PC-3 (cell line): ENCODE results near the gene ZNF516. TPM values are rescaled to one million over a fixed set of nuclear protein-coding genes. Genes with fewer than 3 reads are reported as not detected.

Source experiments
- ATAC-seq: fragments of 200-7000 bp; cut with Tn5 transposase; 2 replicates; pipeline ENCODE4 v1.9.1; 2020; ENCODE audit warnings: mild to moderate bottlenecking, moderate library complexity
- BruUV-seq: library from RNA; stranded (reverse); fragments of 400-500 nt; replicated peaks from 2 replicates; lab custom pipeline; 2021; lab: Mats Ljungman, UMichigan
- CTCF ChIA-PET: fragments of 300-600 bp; sonication (Branson Sonifier 250); formaldehyde crosslinking; loops from one replicate; lab custom pipeline; 2022; ENCODE audit warnings: antibody characterized with exemption; lab: Charles Lee
- POLR2A ChIA-PET: fragments of 300-600 bp; sonication (Branson Sonifier 250); formaldehyde crosslinking; loops from one replicate; lab custom pipeline; 2022; ENCODE audit warnings: antibody characterized with exemption; ENCODE audit not compliant: unreplicated experiment; lab: Charles Lee
- DNase-seq: peaks from one replicate; pipeline ENCODE4 v3.0.0-alpha.2; 2015
- H2AFZ ChIP-seq: fragments of 300-600 bp; sonication (generic); 2 replicates; pipeline ENCODE4 v1.6.0; 2016; ENCODE audit warnings: antibody characterized with exemption, low read length
- H3F3A ChIP-seq: fragments of 300-600 bp; sonication (generic); one replicate; pipeline ENCODE4 v1.6.0; 2017; ENCODE audit warnings: antibody characterized with exemption, low read length, control low read depth, mild to moderate bottlenecking; ENCODE audit not compliant: unreplicated experiment
- H3K27ac ChIP-seq: fragments of 300-600 bp; sonication (generic); 2 replicates; pipeline ENCODE4 v1.5.1; 2016; ENCODE audit warnings: mild to moderate bottlenecking, low read length
- H3K27me3 ChIP-seq: fragments of 300-600 bp; sonication (generic); 2 replicates; pipeline ENCODE4 v1.6.1; 2016; ENCODE audit warnings: low read length, mixed read lengths
- H3K36me3 ChIP-seq: fragments of 300-600 bp; sonication (generic); 2 replicates; pipeline ENCODE4 v1.6.1; 2016; ENCODE audit warnings: low read depth, mixed run types, low read length, mixed read lengths
- H3K4me1 ChIP-seq: fragments of 300-600 bp; sonication (generic); 2 replicates; pipeline ENCODE4 v1.5.1; 2016; ENCODE audit warnings: low read length; ENCODE audit not compliant: insufficient read depth
- H3K4me2 ChIP-seq: fragments of 300-600 bp; sonication (generic); 2 replicates; pipeline ENCODE4 v1.6.0; 2016; ENCODE audit warnings: low read length
- H3K4me3 ChIP-seq: fragments of 300-600 bp; sonication (generic); 2 replicates; pipeline ENCODE4 v1.5.1; 2016; ENCODE audit warnings: mild to moderate bottlenecking, low read length, mixed read lengths
- H3K79me2 ChIP-seq: fragments of 300-600 bp; sonication (generic); 2 replicates; pipeline ENCODE4 v1.6.1; 2017; ENCODE audit warnings: low read length, mixed read lengths
- H3K9ac ChIP-seq: fragments of 300-600 bp; sonication (generic); 2 replicates; pipeline ENCODE4 v1.6.0; 2016; ENCODE audit warnings: mild to moderate bottlenecking, low read length
- H3K9me2 ChIP-seq: fragments of 300-600 bp; sonication (generic); replicated peaks from 2 replicates; pipeline ENCODE4 v1.6.1; 2016; ENCODE audit warnings: mixed run types, low read length, mixed read lengths
- H3K9me3 ChIP-seq: fragments of 300-600 bp; sonication (generic); 2 replicates; pipeline ENCODE4 v1.6.1; 2016; ENCODE audit warnings: low read length, mixed read lengths
- H4K20me1 ChIP-seq: fragments of 300-600 bp; sonication (generic); 2 replicates; pipeline ENCODE4 v1.6.1; 2016; ENCODE audit warnings: low read length, mixed read lengths
- EZH2 ChIP-seq: fragments of 300-600 bp; sonication (generic); IDR thresholded peaks from one replicate; pipeline ENCODE4 v1.6.1; 2017; ENCODE audit warnings: antibody characterized with exemption, mild to moderate bottlenecking, low read length; ENCODE audit not compliant: unreplicated experiment
- EZH2phosphoT487 ChIP-seq: fragments of 300-600 bp; sonication (generic); IDR thresholded peaks from 2 replicates; pipeline ENCODE4 v1.6.1; 2018; ENCODE audit warnings: mild to moderate bottlenecking, antibody characterized with exemption, low read length, borderline replicate concordance
- intact Hi-C: fragments of 100-400 bp; cut with micrococcal nuclease; formaldehyde crosslinking; loops from 2 replicates; pipeline ENCODE4 v1.9.0; 2023
- total RNA-seq: library from RNA; depleted of rRNA; stranded (reverse); fragments of >200 nt; gene quantifications from 2 replicates; pipeline ENCODE4 v1.2.3, GENCODE V29; 2014
- TF ChIP-seq, protein P1 (sequence below): fragments of 300-600 bp; sonication (generic); conservative IDR thresholded peaks from 2 replicates; pipeline ENCODE4 v1.5.1; 2017; ENCODE audit warnings: antibody characterized with exemption, low read depth, mild to moderate bottlenecking, low read length

The ZNF516 gene
- total RNA-seq, 1 experiment from 2014 or later, result 4.0 TPM

DNA sequence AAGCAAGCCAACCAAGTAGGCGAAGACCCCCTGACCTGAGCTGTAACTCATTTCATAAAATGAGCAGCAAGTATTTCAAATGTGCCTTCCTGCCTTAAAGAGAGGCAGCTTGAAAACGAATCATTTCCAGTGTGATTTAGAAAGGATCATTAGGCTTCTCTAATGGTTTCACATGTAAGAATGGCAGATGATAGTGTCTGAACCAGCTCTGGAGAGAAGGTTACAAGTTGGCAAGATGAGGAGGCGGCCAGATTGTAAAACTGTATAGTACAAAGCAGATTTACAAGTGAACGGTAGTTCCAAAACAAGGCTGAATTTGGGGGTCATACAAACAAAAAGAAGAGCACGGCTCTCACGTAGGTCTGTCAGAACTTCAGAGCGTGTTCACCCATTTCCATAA is 132.4 kb downstream of the ZNF516 start:
- ChIA-PET POLR2A (no interaction called here), CTCF (no interaction called here)
- DNase-seq (no peak), ATAC-seq (no peak)
- Histone ChIP-seq H3K4me3 (no peak overlapping the region), H3K4me1 (no peaks in the 10 kb centered on the region), H3K4me2 (no peak overlapping the region), H3K27ac (no peak overlapping the region), H3K79me2 (no peaks in the 10 kb centered on the region), H3K36me3 (no peaks in the 10 kb centered on the region), H3K9me2 (no peaks in the 10 kb centered on the region), H3K9ac (no peak overlapping the region), H3K9me3 (no peaks in the 10 kb centered on the region), H3K27me3 (peaks cover 82% of the 10 kb centered on the region), H3F3A (no peaks in the 10 kb centered on the region), H4K20me1 (no peaks in the 10 kb centered on the region), H2AFZ (no peak overlapping the region)
- no peak for TF ChIP-seq EZH2
- TF ChIP-seq, protein P1, sequence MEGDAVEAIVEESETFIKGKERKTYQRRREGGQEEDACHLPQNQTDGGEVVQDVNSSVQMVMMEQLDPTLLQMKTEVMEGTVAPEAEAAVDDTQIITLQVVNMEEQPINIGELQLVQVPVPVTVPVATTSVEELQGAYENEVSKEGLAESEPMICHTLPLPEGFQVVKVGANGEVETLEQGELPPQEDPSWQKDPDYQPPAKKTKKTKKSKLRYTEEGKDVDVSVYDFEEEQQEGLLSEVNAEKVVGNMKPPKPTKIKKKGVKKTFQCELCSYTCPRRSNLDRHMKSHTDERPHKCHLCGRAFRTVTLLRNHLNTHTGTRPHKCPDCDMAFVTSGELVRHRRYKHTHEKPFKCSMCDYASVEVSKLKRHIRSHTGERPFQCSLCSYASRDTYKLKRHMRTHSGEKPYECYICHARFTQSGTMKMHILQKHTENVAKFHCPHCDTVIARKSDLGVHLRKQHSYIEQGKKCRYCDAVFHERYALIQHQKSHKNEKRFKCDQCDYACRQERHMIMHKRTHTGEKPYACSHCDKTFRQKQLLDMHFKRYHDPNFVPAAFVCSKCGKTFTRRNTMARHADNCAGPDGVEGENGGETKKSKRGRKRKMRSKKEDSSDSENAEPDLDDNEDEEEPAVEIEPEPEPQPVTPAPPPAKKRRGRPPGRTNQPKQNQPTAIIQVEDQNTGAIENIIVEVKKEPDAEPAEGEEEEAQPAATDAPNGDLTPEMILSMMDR, result no peak
- no TSS peak for BruUV-seq
- intact Hi-C loops, result no loop called here

DNA sequence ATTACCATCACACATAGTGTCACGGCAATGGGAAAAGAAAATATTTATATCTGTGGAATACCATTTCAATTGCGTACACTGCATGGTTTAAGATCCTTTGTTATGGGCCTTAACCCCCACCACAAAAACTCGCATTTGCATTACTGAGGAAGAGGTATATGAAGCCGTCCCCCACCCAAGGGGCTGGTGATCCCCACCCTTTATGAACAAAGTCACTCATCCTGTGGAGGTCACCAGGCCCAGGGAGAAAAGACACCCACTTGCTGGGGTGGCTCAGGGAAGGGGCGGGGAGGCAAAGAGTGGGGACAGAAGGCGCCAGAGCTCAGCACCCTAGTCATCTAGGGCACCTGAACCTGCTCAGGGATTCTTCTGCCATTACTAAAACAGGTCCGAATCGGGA is 133.8 kb downstream of the ZNF516 start:
- ChIA-PET CTCF (no interaction called here), POLR2A (no interaction called here)
- H3K27ac ChIP-seq, result no peak overlapping the region
- no peak overlapping the region for H2AFZ ChIP-seq
- no peaks in the 10 kb centered on the region for H3K36me3 ChIP-seq
- H3K9me3 ChIP-seq, result no peaks in the 10 kb centered on the region
- BruUV-seq, result no TSS peak
- no peak overlapping the region for H3K4me2 ChIP-seq
- ATAC-seq (no peak), DNase-seq (no peak)
- no peaks in the 10 kb centered on the region for H4K20me1 ChIP-seq
- no peak overlapping the region for H3K4me3 ChIP-seq
- intact Hi-C loops, result no loop called here
- H3F3A ChIP-seq, result no peaks in the 10 kb centered on the region
- TF ChIP-seq EZH2phosphoT487 (no peak), EZH2 (no peak)
- TF ChIP-seq, protein P1, result no peak
- H3K9ac ChIP-seq, result no peak overlapping the region
- peaks cover 81% of the 10 kb centered on the region for H3K27me3 ChIP-seq
- no peaks in the 10 kb centered on the region for H3K79me2 ChIP-seq
- no peaks in the 10 kb centered on the region for H3K9me2 ChIP-seq
- no peaks in the 10 kb centered on the region for H3K4me1 ChIP-seq

DNA sequence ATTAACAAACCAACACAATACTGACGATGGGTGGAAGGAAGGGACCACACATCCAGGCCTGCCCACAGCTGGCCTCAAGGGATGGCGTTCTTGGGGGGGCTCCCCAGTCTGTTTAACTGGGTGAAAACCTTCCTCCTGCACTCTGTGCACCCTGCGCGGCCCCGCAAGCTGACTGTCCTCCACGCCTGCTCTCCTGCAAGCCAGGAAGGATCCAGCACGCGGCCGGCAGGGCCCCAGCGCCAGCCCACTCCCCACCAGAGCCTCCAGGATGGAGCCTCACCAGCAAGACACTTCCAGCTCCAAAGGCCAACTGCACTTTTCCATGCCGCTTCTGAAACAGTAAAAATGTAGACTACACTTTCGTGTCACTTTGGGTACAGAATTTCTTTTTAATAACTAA is 135.1 kb downstream of the ZNF516 start:
- no peaks in the 10 kb centered on the region for H3K9me2 ChIP-seq
- H3K27me3 ChIP-seq, result peaks cover 79% of the 10 kb centered on the region
- no peak for TF ChIP-seq EZH2phosphoT487
- TF ChIP-seq EZH2, result no peak
- TF ChIP-seq, protein P1, result no peak
- POLR2A ChIA-PET, result no interaction called here
- H3K36me3 ChIP-seq, result no peaks in the 10 kb centered on the region
- H3K79me2 ChIP-seq, result no peaks in the 10 kb centered on the region
- CTCF ChIA-PET, result no interaction called here
- H3F3A ChIP-seq, result no peaks in the 10 kb centered on the region
- no peaks in the 10 kb centered on the region for H3K9me3 ChIP-seq
- H2AFZ ChIP-seq, result no peak overlapping the region
- no peaks in the 10 kb centered on the region for H4K20me1 ChIP-seq
- intact Hi-C loops, result no loop called here
- H3K9ac ChIP-seq, result no peak overlapping the region
- ATAC-seq, result no peak
- H3K4me3 ChIP-seq, result no peak overlapping the region
- DNase-seq, result no peak
- no peaks in the 10 kb centered on the region for H3K4me1 ChIP-seq
- no TSS peak for BruUV-seq
- no peak overlapping the region for H3K27ac ChIP-seq
- H3K4me2 ChIP-seq, result no peak overlapping the region
